ENCODE results near the gene KIF13A.
"Not testable (repeated sequence)": the region's sequence is repeated elsewhere in the genome, so short reads cannot be mapped to it uniquely, and the experiment has no call there.

The KIF13A gene

GRCh38 chr6:18021166-18021850, 33.9 kb upstream of the KIF13A start:
- Mint-ChIP-seq H3K9me3 (no peaks in the 10 kb centered on the region), H3K27me3 (ENCODE audit: low read depth) (no peaks in the 10 kb centered on the region), H3K4me3 (no peak overlapping the region), H3K36me3 (ENCODE audit: low read depth) (no peaks in the 10 kb centered on the region), H3K4me1 (peaks cover 31% of the 10 kb centered on the region), H3K27ac (peak overlapping the region; percentile 78 to 94 (median 80))
- TF ChIP-seq, protein P1, sequence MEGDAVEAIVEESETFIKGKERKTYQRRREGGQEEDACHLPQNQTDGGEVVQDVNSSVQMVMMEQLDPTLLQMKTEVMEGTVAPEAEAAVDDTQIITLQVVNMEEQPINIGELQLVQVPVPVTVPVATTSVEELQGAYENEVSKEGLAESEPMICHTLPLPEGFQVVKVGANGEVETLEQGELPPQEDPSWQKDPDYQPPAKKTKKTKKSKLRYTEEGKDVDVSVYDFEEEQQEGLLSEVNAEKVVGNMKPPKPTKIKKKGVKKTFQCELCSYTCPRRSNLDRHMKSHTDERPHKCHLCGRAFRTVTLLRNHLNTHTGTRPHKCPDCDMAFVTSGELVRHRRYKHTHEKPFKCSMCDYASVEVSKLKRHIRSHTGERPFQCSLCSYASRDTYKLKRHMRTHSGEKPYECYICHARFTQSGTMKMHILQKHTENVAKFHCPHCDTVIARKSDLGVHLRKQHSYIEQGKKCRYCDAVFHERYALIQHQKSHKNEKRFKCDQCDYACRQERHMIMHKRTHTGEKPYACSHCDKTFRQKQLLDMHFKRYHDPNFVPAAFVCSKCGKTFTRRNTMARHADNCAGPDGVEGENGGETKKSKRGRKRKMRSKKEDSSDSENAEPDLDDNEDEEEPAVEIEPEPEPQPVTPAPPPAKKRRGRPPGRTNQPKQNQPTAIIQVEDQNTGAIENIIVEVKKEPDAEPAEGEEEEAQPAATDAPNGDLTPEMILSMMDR (IDR thresholded peaks at IDR 0.05; ENCODE audit: unreplicated experiment in 3 of 3): no peak

DNA sequence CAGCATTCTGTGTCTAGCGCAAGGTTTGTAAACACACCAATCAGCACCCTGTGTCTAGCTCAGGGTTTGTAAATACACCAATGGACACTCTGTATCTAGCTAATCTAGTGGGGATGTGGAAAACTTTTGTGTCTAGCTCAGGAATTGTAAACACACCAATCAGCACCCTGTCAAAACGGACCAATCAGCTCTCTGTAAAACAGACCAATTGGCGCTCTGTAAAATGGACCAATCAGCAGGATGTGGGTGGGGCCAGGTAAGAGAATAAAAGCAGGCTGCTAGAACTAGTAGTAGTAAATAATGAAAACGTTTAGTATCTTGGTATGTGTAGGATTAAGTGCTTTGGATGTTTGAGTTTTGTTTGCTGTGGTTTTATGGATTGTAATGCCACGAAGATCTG, 33.1 kb upstream of the KIF13A start:
- not testable (repeated sequence) for H3K9me3 Mint-ChIP-seq; H3K36me3 Mint-ChIP-seq (ENCODE audit: low read depth); H3K4me3 Mint-ChIP-seq; H3K27me3 Mint-ChIP-seq (ENCODE audit: low read depth)
- H3K4me1 Mint-ChIP-seq: peaks cover 31% of the 10 kb centered on the region
- peak overlapping the region; percentile 78 to 94 (median 79) for H3K27ac Mint-ChIP-seq

- H3K27me3 Mint-ChIP-seq (ENCODE audit: low read depth): no peaks in the 10 kb centered on the region
- no peak overlapping the region for H3K4me3 Mint-ChIP-seq
- H3K27ac Mint-ChIP-seq: peak overlapping the region in 1 of 3 experiments; percentile 79
These were observed 32.4 kb upstream of the KIF13A start for GRCh38 chr6:18019539-18020534.

DNA sequence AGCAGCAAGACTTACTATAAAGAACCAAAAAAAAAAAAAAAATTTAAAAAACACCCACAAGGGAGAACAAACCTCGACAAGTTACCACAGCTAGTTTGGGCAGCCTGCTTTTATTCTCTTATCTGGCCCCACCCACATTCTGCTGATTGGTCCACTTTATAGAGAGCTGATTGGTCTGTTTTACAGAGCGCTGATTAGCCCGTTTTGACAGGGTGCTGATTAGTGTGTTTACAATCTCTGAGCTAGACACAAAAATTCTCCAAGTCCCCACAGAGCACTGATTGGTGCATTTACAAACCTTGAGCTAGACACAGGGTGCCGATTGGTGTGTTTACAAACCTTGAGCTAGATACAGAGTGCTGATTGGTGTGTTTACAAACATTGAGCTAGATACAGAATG, 31.7 kb upstream of the KIF13A start:
- not testable (repeated sequence) for H3K36me3 Mint-ChIP-seq (ENCODE audit: low read depth); H3K27ac Mint-ChIP-seq; H3K4me3 Mint-ChIP-seq; H3K27me3 Mint-ChIP-seq (ENCODE audit: low read depth); H3K9me3 Mint-ChIP-seq
- peaks cover 31% of the 10 kb centered on the region for H3K4me1 Mint-ChIP-seq

More at GRCh38 chr6:18019539-18020534, 32.4 kb upstream of the KIF13A start:
- no peaks in the 10 kb centered on the region for H3K36me3 Mint-ChIP-seq (ENCODE audit: low read depth)
- H3K4me1 Mint-ChIP-seq: peaks cover 31% of the 10 kb centered on the region
- H3K9me3 Mint-ChIP-seq: no peaks in the 10 kb centered on the region
- TF ChIP-seq, protein P1 (IDR thresholded peaks at IDR 0.05; ENCODE audit: unreplicated experiment in 3 of 3): no peak

DNA sequence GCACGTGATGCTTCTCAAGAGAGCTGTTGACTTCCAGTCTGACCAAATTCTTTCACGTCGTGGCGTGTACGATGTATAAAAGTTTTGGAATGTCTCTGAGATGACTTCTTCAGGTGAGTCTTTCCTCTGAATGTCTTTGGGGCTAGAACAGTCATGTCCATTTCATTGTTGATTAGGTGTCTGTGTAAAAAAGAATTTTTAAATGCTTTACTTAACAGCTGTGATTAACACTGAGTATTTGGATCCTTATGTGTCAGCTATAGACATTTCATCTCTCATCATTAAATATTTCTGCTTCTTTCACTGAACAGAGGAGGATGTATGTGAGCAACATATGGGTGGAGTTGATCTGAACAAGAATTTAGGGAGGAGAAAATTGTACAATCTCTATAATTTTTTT, 29.3 kb upstream of the KIF13A start:
- no peak overlapping the region for H3K4me3 Mint-ChIP-seq
- no peaks in the 10 kb centered on the region for H3K27me3 Mint-ChIP-seq (ENCODE audit: low read depth)

GRCh38 chr6:18016133-18016532, 28.7 kb upstream of the KIF13A start:
- Mint-ChIP-seq H3K27me3 (ENCODE audit: low read depth) (no peaks in the 10 kb centered on the region), H3K36me3 (ENCODE audit: low read depth) (no peaks in the 10 kb centered on the region), H3K4me1 (peaks cover 7% of the 10 kb centered on the region), H3K27ac (peak overlapping the region in 1 of 3 experiments; percentile 31), H3K4me3 (no peak overlapping the region), H3K9me3 (no peaks in the 10 kb centered on the region)
- TF ChIP-seq, protein P1 (IDR thresholded peaks at IDR 0.05; ENCODE audit: unreplicated experiment in 3 of 3): no peak

More for the DNA sequence above, 29.3 kb upstream of the KIF13A start:
- Mint-ChIP-seq H3K36me3 (ENCODE audit: low read depth) (no peaks in the 10 kb centered on the region), H3K9me3 (no peaks in the 10 kb centered on the region), H3K4me1 (peaks cover 8% of the 10 kb centered on the region), H3K27ac (no peak overlapping the region)
- TF ChIP-seq, protein P1 (IDR thresholded peaks at IDR 0.05; ENCODE audit: unreplicated experiment in 3 of 3): no peak

Measured in nephron (organoid).